Ishikawa (cell line): ENCODE measurements around the gene CC2D2A.

Experiments used
- CEBPB ChIP-seq: IDR thresholded peaks from 2 replicates; pipeline ENCODE4 v1.6.1; 2012
- EGR1 ChIP-seq: IDR thresholded peaks from 2 replicates; pipeline ENCODE4 v1.6.1; 2012
- EP300 ChIP-seq: IDR thresholded peaks from 2 replicates; pipeline ENCODE4 v1.6.1; 2012; ENCODE audit warnings: borderline replicate concordance
- FOXM1 ChIP-seq: IDR thresholded peaks from 2 replicates; pipeline ENCODE4 v1.6.1; 2012; ENCODE audit warnings: low read depth, borderline replicate concordance
- NFIC ChIP-seq: IDR thresholded peaks from 2 replicates; pipeline ENCODE4 v1.6.1; 2012
- RAD21 ChIP-seq: IDR thresholded peaks from 2 replicates; pipeline ENCODE4 v1.6.1; 2012; ENCODE audit warnings: low read depth
- TAF1 ChIP-seq: IDR thresholded peaks from 2 replicates; pipeline ENCODE4 v1.6.1; 2012; ENCODE audit warnings: low read depth, mild to moderate bottlenecking
- TCF12 ChIP-seq: IDR thresholded peaks from 2 replicates; pipeline ENCODE4 v1.6.1; 2012; ENCODE audit warnings: low read depth
- TEAD4 ChIP-seq: IDR thresholded peaks from 2 replicates; pipeline ENCODE4 v1.6.1; 2012
- YY1 ChIP-seq: IDR thresholded peaks from 2 replicates; pipeline ENCODE4 v1.6.1; 2012; ENCODE audit warnings: low read depth
- ZBTB7A ChIP-seq: IDR thresholded peaks from 2 replicates; pipeline ENCODE4 v1.6.1; 2012; ENCODE audit warnings: low read depth
- TF ChIP-seq, protein P1 (sequence below): IDR thresholded peaks from 2 replicates; pipeline ENCODE4 v1.6.1; 2012; ENCODE audit warnings: low read depth, mild to moderate bottlenecking
- TF ChIP-seq, protein P2 (sequence below): IDR thresholded peaks from 2 replicates; pipeline ENCODE4 v1.6.1; 2012
- TF ChIP-seq, protein P3 (sequence below): IDR thresholded peaks from 2 replicates; pipeline ENCODE4 v1.6.1; 2012

DNA sequence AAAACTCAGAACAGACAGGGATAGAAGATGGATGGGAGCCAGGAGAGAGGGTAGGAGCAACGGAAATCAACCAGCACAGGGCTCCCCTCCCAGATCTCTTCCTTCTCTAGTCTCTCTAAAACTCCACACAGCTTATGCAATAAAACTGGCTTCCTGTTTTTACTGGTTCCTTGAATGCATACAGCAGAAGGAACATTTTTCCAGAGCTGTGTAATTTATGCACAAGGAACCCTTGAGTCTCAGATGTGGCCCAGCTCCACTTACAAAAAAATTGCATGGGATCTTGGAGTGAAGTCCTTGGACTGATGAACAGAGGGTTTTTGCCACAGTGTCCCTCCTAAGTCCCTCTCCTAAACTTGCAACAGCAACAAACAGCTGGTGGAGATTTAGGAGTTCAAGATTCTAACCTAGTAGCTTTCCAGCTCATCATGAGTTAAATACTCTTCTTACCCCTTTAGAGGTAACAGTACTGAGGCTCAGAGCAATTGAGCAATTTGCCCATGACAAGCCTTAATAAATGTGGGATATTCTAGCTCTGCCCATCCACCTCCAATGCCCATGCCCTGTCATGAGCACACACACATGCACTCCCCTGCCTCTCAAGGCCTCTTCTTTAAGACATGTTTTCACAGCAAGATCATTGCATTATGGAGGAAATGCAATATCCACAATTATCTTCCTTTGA is 18.4 kb upstream of the CC2D2A start:
- TF ChIP-seq EP300 = no peak
- TF ChIP-seq YY1 = no peak
- no peak for TF ChIP-seq TAF1
- TF ChIP-seq, protein P1, sequence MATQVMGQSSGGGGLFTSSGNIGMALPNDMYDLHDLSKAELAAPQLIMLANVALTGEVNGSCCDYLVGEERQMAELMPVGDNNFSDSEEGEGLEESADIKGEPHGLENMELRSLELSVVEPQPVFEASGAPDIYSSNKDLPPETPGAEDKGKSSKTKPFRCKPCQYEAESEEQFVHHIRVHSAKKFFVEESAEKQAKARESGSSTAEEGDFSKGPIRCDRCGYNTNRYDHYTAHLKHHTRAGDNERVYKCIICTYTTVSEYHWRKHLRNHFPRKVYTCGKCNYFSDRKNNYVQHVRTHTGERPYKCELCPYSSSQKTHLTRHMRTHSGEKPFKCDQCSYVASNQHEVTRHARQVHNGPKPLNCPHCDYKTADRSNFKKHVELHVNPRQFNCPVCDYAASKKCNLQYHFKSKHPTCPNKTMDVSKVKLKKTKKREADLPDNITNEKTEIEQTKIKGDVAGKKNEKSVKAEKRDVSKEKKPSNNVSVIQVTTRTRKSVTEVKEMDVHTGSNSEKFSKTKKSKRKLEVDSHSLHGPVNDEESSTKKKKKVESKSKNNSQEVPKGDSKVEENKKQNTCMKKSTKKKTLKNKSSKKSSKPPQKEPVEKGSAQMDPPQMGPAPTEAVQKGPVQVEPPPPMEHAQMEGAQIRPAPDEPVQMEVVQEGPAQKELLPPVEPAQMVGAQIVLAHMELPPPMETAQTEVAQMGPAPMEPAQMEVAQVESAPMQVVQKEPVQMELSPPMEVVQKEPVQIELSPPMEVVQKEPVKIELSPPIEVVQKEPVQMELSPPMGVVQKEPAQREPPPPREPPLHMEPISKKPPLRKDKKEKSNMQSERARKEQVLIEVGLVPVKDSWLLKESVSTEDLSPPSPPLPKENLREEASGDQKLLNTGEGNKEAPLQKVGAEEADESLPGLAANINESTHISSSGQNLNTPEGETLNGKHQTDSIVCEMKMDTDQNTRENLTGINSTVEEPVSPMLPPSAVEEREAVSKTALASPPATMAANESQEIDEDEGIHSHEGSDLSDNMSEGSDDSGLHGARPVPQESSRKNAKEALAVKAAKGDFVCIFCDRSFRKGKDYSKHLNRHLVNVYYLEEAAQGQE = no peak
- no peak for TF ChIP-seq RAD21
- TF ChIP-seq FOXM1 = no peak
- TF ChIP-seq, protein P2, sequence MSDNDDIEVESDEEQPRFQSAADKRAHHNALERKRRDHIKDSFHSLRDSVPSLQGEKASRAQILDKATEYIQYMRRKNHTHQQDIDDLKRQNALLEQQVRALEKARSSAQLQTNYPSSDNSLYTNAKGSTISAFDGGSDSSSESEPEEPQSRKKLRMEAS = no peak
- no peak for TF ChIP-seq ZBTB7A
- TF ChIP-seq, protein P3, sequence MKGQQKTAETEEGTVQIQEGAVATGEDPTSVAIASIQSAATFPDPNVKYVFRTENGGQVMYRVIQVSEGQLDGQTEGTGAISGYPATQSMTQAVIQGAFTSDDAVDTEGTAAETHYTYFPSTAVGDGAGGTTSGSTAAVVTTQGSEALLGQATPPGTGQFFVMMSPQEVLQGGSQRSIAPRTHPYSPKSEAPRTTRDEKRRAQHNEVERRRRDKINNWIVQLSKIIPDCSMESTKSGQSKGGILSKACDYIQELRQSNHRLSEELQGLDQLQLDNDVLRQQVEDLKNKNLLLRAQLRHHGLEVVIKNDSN = no peak
- TF ChIP-seq CEBPB = no peak
- TF ChIP-seq EGR1 = no peak
- TF ChIP-seq NFIC = no peak
- TF ChIP-seq TEAD4 = no peak
- no peak for TF ChIP-seq TCF12
